GM12872 (cell line): ENCODE results near the gene TNNT2.

Source experiments
- TF ChIP-seq, protein P1 (sequence below): IDR thresholded peaks from 3 replicates; pipeline ENCODE4 v1.5.1; 2011; ENCODE audit warnings: low read depth, mild to moderate bottlenecking, low read length, moderate library complexity; ENCODE audit not compliant: insufficient read depth

The TNNT2 gene

DNA sequence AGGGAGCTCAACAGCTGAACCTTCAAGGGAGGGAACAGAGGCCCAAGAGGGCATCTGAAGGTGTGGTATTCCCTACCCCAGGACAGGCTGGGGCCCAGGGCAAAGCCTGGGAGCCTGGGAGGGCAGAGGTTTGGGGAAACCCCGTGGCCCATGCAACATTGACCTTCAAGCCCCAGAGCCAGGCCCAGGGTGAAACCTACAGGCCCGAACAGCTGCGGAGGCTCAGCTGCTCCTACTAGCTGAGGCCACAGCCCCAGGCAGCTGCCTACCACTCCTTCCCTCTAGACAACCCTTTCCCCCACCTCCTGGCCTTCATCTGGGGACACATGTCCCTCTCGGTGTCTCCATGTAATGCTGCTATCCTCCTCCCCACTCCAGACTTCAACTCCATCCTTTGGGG lies 18.5 kb upstream of the TNNT2 start:
- TF ChIP-seq, protein P1, sequence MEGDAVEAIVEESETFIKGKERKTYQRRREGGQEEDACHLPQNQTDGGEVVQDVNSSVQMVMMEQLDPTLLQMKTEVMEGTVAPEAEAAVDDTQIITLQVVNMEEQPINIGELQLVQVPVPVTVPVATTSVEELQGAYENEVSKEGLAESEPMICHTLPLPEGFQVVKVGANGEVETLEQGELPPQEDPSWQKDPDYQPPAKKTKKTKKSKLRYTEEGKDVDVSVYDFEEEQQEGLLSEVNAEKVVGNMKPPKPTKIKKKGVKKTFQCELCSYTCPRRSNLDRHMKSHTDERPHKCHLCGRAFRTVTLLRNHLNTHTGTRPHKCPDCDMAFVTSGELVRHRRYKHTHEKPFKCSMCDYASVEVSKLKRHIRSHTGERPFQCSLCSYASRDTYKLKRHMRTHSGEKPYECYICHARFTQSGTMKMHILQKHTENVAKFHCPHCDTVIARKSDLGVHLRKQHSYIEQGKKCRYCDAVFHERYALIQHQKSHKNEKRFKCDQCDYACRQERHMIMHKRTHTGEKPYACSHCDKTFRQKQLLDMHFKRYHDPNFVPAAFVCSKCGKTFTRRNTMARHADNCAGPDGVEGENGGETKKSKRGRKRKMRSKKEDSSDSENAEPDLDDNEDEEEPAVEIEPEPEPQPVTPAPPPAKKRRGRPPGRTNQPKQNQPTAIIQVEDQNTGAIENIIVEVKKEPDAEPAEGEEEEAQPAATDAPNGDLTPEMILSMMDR = no peak

DNA sequence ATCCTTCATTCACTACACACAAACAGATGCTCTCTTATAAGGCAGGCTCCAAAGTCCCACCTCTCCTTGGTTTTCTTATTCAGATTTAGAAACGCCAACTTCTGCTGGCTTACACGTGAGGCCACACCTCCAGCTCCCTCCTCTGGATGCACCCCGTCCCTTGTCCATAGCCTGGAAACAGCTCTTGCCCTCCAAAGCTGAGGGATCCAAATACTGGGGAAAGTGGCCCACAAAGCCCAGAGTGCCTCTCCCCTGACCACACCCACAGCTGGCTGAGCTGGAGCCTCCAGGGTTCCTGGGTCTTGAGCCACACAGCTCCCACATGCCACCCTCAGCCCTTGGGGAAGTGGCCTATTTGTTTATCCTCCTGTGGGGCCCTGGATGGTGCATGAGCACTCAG lies 17.1 kb upstream of the TNNT2 start:
- TF ChIP-seq, protein P1 = no peak

DNA sequence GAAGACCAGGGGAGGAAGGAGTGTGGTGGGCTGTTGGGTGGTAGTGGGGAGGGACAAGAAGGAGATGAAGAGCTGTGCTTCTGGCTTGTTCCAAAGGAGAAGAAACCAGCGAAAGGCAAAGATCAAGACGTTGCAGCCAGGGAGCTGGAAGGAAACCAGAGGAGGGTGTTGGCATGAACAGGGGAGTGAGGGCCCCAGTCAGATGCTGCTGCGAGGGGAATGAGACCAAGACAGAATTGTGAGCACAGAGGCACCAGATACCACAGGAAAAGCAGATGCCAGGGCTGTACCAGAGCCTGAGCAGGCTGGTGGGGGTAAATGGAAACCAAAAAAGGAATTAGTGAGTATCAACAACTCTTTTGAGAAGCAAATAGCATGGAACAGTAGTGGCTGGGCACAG lies 15.6 kb upstream of the TNNT2 start:
- TF ChIP-seq, protein P1 = no peak

DNA sequence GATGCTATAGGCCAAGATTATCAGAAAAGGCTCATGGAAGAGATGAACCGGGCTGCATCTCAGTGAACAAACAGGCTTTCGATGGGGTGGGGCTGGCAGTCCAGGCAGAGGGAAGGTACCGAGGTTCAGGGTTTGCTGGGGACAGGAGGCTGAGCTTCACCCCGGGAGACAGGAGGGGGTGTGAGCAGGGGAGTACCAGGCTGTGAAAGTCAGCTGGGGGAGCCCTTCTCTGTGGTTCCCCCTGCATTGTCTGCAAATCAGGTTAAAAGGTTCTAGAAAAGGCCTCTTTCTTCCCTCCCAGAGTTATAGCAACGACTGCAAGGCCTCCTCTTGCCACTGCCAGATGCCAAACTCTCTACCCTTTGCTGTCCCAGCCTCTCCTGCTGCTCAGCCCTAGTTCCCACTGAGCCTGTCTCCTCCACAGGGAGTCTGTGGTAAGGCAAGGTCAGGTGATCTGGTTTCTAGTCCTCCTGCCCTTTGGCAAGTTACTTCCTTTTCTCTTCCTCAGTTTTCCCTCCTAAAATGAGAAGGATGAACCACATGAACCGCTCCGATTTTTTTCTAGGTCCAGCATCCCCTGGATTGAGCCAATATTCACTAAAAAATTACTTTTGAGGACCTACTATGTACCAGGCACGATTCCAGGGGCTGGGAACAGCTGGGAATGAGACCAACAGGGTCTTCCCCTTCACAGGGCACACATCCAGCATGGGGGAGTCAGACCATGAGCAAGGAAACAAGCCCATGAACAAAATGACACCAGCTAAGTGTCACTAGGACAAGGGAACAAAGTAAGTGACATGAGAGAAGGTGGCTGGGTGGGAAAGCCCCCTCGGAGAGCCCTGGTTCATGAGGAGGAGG lies 14.4 kb upstream of the TNNT2 start:
- TF ChIP-seq, protein P1 = no peak

DNA sequence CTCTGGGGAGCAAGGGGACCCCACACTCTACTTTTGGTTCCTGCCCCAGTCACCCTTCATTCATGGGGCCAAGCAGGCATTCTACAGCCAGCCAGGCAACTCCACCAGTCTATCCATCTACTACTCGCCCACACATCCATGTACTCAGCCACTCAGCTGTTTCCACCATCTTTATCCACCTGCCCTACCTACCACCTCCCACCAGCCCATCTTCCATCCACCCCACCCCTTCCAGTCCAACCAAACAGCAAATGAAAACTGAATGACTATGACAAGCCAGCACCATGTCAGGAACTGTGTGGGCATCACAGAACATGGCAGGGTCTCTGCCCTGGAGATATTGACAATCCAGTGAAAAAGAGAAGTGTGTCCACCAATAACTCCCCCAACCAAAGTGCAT lies 13.7 kb upstream of the TNNT2 start:
- TF ChIP-seq, protein P1 = no peak

DNA sequence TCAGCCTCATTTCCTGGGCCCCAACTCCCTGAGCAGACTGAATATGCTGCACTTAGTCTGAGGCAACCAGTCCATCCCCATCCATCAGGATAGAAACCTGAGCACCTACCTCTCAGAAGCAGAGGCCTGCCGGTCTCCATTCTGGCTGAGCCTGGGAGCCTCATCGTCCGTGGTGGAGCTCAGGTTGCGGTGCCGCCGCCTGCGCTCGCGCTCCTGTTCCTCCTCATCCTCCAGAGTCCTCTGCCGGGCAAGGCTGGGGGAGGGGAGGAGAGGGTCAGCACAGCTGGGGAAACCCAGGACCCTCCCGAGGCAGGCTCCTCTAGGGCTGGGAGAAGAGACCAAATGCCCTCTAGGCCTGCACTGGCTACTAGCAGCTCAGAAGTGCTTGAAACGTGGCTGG lies 11.6 kb upstream of the TNNT2 start:
- TF ChIP-seq, protein P1 = no peak

DNA sequence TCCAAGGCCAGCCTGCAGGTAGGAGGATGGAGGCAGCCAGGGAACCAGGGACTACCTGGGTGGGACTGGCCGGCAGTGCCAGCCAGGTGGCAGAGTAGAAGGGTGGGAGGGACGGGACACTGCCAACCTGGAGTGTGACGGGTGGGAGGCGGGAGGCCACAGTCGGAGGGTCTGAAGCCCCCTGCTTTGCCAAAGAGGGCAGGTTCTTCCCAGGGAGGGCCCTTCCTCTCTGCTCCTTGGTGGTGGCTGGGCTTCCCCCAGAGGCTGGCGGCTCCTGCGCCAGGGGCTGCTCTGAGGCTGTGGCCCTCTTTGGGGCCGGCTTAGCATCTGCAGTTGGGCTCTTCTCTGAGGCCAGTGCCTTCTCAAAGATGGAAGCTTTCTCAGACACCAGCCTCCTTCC lies 8.7 kb upstream of the TNNT2 start:
- TF ChIP-seq, protein P1 = no peak
